Stimulated activated CD4-positive, alpha-beta T cell treated with anti-CD3 and anti-CD28 coated beads, Interleukin-15, amount 100 ng/mL, for 24 hours (primary cell): ENCODE data around the gene ZNF687.

Experiments used
- DNase-seq: peaks from one replicate; pipeline ENCODE4 v3.0.0-alpha.2; 2020

The ZNF687 gene

GRCh38 chr1:151314137-151314875 is 32.2 kb downstream of the ZNF687 start:
- no peak for DNase-seq

GRCh38 chr1:151315565-151316235 is 33.6 kb downstream of the ZNF687 start:
- DNase-seq: no peak

DNA sequence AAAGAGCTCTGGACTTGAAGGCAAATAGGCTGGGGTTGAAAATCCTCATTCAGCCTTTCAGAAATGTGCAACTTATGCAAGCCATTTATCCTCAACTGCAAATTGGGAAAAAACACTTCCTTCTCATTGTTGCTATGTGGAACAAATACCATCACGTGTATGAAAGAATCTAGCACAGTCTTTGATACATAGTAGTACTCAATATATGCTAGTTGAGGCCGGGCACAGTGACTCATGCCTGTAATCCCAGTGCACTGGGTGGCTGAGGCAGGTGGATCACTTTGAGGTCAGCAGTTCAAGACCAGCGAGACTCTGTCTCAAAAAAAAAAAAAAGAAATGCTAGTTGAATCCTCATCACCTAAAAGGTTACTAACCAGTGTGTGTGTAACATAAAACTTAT is 36.9 kb downstream of the ZNF687 start:
- DNase-seq: no peak

- no peak for DNase-seq
These were observed 42.4 kb downstream of the ZNF687 start for GRCh38 chr1:151324390-151324930.

- no peak for DNase-seq
These were observed 43.1 kb downstream of the ZNF687 start for GRCh38 chr1:151325231-151325630.

GRCh38 chr1:151325646-151326429 is 43.7 kb downstream of the ZNF687 start:
- DNase-seq: no peak

DNA sequence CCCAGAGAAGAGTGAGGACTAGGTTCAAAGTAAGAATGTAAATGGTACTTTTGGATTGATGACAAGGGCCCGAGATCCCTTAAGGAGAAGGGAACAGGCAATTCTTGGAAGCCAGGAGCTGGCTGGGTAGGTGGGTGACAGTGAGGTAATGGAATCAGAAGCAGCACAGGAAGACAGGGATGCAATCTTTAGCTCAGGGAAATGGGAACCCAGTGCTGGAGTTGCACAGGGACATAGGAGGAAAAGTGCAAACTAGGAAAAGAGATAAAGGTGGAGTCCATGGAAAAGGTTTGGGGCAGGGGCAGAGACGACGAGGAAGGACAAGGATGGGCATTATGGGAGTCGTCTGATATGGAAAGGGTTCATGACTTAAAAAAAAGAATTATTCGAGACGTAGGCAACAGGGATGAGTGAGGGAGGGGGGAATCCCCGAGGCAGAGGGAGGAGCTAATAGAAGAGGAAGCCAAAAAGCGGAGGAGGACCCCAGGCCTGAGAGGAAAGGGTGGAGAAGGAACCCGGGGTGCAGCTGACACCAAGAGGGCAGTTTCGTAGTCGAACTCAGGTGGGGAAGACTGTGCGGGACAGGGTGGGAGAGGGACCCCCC is 44.6 kb downstream of the ZNF687 start:
- DNase-seq: peak; percentile 76

GRCh38 chr1:151327223-151327902 is 45.3 kb downstream of the ZNF687 start, which contains the start of gene PI4KB:
TSS of gene PI4KB (minus strand) at chr1:151327416. CDS start at chr1:151316481, 10,935 bp downstream.
- DNase-seq: peak; percentile 92

GRCh38 chr1:151327903-151328674 is 46.0 kb downstream of the ZNF687 start:
- peak; percentile 12 for DNase-seq

GRCh38 chr1:151334822-151335221 is 52.7 kb downstream of the ZNF687 start:
- DNase-seq: no peak

GRCh38 chr1:151336556-151336955 is 54.5 kb downstream of the ZNF687 start:
- no peak for DNase-seq

DNA sequence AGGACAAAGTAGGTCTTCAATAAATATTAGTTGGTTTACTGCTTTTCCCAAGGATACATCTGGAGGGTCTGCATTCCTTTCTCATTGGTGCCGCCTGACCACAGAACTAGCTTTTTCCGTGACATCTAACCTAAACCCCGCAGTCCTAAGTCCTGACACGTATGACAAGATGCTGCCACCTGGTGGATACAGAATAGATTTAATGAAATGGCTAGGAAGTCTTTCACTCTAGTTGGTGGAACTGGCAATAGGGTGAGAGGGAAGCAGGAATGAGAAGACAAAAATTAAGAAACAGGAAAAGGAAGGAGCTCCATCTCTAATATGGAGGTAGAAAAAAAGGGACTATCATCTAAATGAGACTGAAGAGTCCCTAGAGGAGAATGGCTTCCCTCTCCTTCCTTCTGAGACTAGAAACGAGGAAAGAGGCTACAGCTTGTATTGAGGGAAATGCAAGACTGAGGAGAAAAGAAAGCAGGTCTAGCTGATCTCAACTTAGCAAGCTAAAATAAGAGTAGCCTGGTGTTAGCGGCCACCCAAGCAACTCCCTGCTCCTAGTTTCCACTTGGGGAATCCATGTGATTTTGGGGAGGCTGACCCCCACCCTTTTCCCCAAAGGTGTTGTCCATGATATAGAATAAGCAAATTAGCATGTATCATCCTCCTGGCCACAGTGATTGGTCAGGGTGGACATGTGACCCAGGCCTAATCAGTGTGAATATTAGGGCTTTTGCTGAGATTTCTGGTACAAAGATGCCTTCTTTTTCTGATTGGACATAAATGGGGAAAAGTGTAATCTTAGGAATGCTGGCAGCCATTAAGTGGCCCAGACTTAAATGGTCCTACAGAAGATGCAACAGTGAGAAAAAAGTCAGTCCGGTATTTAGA is 59.0 kb downstream of the ZNF687 start:
- DNase-seq: peak; percentile 57
